NCI-H2227 treated with DMSO at 0.1 percent for 48 hours (cell line): ENCODE results near the gene KLHL10.
"Not testable (repeated sequence)": the region's sequence is repeated elsewhere in the genome, so short reads cannot be mapped to it uniquely, and the experiment has no call there.

Source experiments
- DNase-seq: peaks from one replicate; lab custom pipeline; 2025; lab: John Stamatoyannopoulos, UW

Gene KLHL10

GRCh38 chr17:41813152-41813680 is 24.4 kb upstream of the KLHL10 start:
- no peak for DNase-seq

- no peak for DNase-seq
These were observed 23.9 kb upstream of the KLHL10 start for GRCh38 chr17:41813699-41814124.

GRCh38 chr17:41814195-41814594 is 23.4 kb upstream of the KLHL10 start:
- no peak for DNase-seq

- no peak for DNase-seq
These were observed 20.8 kb upstream of the KLHL10 start for GRCh38 chr17:41816637-41817320.

GRCh38 chr17:41818024-41818423 is 19.6 kb upstream of the KLHL10 start:
- no peak for DNase-seq

- DNase-seq = no peak
These were observed 15.8 kb upstream of the KLHL10 start for GRCh38 chr17:41821776-41822175.

GRCh38 chr17:41822216-41823140 is 15.1 kb upstream of the KLHL10 start:
- no peak for DNase-seq

- DNase-seq = no peak
These were observed 14.5 kb upstream of the KLHL10 start for GRCh38 chr17:41823141-41823524.

- no peak for DNase-seq
These were observed 14.0 kb upstream of the KLHL10 start for GRCh38 chr17:41823580-41823979.

- no peak for DNase-seq
These were observed 13.5 kb upstream of the KLHL10 start for GRCh38 chr17:41824086-41824485.

- DNase-seq = no peak
These were observed 12.3 kb upstream of the KLHL10 start for GRCh38 chr17:41825175-41825845.

- not testable (repeated sequence) for DNase-seq
These were observed 7.7 kb upstream of the KLHL10 start for GRCh38 chr17:41829961-41830360.

GRCh38 chr17:41835214-41835799 is 2.3 kb upstream of the KLHL10 start:
- no peak for DNase-seq

GRCh38 chr17:41835800-41836549 is 1.6 kb upstream of the KLHL10 start, which contains the start of gene NT5C3B:
Gene NT5C3B (minus strand): TSS chr17:41836232. CDS start chr17:41836193, 39 bp downstream.
- DNase-seq = peak; percentile 54

- no peak for DNase-seq
These were observed 952 bp upstream of the KLHL10 start for GRCh38 chr17:41836550-41837196.

- DNase-seq = not testable (repeated sequence)
These were observed 1.8 kb downstream of the KLHL10 start for GRCh38 chr17:41839448-41839847.

GRCh38 chr17:41840781-41841180 is 3.2 kb downstream of the KLHL10 start:
- DNase-seq = not testable (repeated sequence)

- DNase-seq = no peak
These were observed 7.3 kb downstream of the KLHL10 start for GRCh38 chr17:41844971-41845370.

GRCh38 chr17:41848788-41849187 is 11.2 kb downstream of the KLHL10 start:
- DNase-seq = no peak

GRCh38 chr17:41849251-41849990 is 11.8 kb downstream of the KLHL10 start:
- DNase-seq = no peak
